GM18861 (cell line): Measurements from ENCODE around the gene CDC42EP5.
"Not testable (repeated sequence)": the region's sequence is repeated elsewhere in the genome, so short reads cannot be mapped to it uniquely, and the experiment has no call there.

ENCODE experiments used
- ATAC-seq: cut with Tn5 transposase; IDR thresholded peaks from one replicate; pipeline ENCODE4 v1.9.1; 2021; ENCODE audit not compliant: unreplicated experiment

CDC42EP5 gene

DNA sequence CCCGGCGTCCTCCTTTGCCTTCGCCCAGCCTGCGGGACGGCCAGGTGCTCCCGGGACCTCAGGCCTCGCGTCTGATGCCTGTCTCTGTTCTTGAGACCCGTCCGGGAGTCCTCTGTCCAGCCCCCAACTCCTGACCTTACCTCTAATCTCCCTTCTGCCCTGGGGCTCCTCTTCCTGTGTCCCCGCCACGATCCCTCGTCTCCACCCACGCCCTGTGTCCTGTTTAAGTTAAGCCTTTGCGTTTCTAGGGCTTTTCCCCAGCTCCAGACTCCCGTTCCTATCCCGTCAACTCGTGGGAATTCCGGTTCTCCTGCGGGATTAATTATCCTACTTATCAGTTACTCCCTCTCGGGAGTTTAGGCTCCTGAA, 23.4 kb downstream of the CDC42EP5 start:
- no peak for ATAC-seq

DNA sequence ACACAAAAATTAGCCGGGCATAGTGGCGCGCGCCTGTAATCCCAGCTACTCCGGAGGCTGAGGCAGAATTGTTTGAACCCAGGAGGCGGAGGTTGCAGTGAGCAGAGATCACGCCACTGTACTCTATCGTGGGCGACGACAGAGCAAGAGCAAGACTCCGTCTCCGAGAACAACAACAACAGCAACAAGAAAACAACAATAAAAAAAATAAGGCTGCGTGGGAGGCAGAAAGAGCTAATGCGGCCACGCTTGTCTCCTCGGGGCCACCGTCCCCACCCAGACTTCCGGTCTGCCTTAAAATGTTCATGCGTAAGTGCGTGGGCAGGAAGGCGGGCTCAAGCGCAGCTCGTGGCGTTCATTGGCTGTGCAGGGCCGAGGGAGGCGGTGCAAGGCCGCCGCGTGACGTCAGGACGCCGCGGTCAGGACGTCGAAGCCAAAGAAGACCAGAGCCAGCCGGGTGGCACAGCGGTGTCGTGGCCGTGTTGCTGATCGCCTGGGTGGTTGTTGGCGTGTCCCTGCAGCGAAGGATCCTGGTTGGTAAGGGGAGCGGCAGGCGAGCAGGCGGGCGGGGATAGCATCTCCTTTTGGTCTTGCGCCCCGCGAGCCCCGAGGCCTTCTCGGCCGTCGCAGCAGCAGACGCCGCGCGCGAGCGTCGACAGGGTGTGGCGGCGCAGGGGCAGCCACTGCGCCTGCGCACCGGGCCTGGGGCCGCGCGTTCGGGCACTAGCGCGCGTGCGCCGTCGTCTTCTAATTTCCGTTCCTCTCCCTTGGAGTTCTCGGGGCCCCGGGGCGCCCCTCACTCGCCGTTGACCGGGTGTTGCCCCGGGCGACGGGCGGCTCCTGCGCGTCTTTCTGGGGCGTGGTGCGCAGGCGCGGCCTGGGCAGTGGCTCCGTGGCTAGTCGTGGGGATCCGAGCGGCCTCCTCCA, 24.1 kb downstream of the CDC42EP5 start, which contains the start of gene LENG8:
LENG8 (plus strand) TSS at position 426 of the 927 bp plus-strand sequence. CDS start 2,146 bp downstream, outside the sequence.
- ATAC-seq = peak; percentile 78

DNA sequence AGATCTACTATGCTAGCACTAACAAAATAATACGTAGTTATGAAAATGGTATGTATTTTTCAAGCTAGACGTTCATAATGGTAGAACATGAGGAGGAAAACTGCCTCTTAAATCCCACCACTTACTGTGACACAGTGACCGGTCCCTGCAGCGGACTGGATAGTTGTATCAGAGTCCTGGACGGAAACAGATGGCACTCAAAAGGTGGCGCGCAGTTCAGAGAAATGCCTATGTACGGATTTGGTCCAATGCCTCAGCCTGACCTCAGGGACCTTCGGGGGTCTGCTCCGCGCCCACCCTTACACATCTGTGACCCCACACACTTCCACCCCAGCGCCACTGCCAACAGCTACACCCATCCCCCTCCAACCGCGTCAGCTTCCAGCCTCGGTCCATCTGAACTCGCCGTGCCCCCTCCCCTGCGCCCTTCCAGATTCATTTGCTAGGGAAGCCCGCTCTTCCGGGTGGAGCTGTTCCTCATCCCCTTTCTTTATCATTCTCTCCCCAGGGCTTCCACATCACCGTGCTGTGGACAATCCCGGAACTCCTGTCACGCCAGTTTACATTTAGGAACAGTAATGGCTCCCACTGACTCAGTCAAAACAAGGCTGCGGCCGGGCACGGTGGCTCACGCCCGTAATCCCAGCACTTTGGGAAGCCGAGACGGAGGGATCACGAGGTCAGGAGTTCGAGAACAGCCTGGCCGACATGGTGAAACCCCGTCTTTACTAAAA, 24.9 kb downstream of the CDC42EP5 start:
- no peak for ATAC-seq

DNA sequence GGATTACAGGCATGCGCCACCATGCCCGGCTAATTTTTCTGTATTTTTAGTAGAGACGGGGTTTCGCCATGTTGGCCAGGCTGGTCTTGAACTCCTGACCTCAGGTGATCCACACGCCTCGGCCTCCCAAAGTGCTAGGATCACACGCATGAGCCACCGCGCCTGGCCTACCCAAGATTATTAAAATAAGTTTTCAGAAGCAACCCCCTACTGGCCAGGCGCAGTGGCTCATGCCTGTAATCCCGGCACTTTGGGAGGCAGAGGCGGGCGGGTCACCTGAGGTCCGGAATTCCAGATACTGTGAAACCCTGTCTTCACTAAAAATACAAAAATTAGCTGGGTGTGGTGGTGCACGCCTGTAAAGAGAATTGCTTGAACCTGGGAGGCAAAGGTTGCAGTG, 26.7 kb downstream of the CDC42EP5 start:
- not testable (repeated sequence) for ATAC-seq

DNA sequence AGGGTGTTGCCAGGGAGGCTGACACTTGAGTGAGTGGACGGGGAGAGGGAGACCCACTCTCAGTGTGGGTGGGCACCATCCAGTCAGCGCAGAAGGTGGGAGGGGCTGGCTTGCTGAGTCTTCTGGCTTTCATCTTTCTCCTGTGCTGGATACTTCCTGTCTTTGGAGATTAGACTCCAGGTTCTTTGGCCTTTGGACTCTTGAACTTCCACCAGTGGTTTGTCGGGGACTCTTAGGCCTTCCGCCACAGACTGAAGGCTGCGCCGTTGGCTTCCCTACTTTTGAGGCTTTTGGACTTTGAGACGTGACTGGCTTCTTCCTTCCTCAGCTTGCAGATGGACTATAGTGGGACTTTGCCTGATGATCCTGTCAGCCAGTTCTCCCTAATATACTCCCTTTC, 28.4 kb downstream of the CDC42EP5 start:
- ATAC-seq = no peak

DNA sequence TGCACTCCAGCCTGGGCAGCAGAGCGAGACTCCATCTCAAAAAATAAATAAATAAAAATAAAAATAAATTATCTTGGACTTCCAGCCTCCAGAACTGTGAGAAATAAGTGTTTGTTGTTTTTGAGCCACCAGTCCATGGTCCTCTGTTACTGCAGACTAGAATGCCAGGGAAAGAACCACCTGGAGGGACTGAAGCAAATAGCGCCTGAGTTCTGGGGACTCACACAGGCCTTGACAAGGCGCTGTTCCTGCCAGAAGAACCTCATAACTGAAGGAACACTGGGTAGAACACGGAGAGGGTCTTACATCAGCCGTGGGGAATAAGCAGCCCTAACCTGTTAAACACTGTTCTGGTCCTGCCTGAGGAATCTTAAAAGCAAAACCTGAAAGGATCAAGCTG, 32.5 kb downstream of the CDC42EP5 start:
- no peak for ATAC-seq

DNA sequence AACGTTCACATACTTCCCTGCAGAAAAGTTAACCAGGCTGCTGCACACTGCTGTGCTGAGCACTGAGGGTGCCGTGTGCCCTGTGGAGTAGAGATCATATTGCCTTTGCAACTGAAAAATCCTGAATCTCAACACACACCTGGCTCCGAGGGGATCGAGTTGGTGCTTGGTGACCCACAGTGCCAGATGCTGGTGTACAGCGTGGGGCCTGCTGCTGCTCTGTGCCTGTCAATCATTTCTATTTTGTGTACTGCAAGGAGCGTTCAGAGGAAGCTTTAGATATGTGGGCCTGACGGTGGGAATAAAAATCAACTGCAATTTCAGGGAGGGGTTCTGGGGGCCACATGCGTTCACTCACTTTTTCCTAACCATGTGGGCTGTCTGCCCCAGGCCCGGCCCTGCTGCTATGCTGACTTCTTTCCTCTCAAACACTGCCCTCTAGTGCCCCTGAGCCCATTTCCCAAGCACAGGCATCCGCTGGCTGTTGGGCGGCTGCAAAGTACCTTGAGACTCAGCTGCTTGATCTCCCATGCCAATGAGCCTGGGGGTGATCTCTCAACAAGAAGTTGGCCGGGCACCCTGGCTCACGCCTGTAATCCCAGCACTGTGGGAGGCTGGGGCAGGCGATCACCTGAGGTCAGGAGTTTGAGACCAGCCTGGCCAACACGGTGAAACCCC, 33.8 kb downstream of the CDC42EP5 start:
- no peak for ATAC-seq

DNA sequence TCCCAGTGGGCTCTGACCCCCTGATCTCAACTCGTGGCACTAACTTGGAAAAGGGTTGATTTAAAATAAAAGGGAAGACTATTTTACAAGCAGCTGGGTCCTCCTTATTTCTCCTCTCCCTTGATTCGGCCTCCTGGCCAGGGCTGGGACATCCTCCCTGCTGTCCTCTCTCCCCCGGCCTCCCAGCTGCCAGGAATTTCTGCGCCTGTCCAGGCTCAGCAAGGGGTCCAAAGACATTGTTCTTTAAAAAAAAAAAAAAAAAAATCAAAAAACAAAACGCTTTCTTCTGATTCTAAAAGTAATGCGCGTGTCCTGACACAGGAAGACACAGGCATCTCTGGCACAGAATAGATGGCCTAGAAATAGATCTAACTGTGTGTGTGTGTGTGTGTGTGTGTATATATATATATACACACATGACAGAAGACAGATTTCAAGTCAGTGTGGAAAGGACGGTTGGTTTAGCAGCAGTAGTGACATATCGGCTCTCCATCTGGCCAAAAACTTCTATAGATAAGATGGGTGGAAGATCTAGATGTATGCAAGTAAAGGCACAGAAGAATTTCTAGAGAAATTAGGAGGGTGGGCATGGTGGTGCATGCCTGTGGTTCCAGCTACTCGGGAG, 36.4 kb downstream of the CDC42EP5 start:
- no peak for ATAC-seq

DNA sequence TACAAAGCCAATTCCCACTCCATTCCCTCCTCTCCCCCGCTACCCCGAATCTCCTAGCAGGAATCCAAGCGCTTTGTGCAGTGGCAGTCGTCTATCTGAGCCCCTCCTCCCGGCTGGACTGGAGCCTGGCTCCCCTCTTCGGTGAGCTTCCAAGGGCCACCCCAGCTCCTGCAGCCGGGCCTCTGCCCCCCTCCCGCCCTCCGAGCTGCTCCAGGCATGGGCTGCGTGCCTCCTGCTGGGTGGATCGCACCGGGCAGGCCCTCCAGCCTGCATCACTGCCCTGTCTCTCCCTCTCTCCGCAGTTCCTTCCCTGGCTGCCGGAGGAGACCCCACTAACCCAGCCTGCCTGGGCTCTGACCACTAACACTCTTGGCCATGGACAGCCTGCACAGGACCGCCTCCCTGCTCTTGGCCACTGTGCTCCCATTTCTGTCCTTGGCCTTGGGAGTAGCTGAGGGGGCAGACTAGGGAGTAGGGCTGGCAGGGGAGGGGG, 37.0 kb downstream of the CDC42EP5 start:
- ATAC-seq = no peak

DNA sequence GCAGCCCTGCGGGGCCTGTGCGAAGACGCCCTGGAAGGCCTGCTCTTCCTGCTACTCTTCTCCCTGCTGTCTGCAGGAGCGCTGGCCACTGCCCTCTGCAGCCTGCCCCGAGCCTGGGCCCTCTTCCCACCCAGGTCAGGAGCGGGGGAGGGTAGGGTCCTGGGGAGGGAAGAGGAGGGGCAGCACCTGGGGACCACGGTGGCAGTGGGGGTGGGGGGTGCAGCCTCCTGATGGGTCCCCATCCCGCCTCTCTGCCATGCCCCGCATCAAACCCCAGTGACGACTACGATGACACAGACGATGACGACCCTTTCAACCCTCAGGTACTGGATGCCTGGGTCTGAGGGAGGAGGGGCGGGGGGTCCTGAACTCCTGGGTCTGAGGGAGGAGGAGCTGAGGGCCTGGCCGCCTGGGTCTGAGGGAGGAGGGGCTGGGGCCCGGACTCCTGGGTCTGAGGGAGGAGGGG, 37.5 kb downstream of the CDC42EP5 start:
- ATAC-seq = no peak

DNA sequence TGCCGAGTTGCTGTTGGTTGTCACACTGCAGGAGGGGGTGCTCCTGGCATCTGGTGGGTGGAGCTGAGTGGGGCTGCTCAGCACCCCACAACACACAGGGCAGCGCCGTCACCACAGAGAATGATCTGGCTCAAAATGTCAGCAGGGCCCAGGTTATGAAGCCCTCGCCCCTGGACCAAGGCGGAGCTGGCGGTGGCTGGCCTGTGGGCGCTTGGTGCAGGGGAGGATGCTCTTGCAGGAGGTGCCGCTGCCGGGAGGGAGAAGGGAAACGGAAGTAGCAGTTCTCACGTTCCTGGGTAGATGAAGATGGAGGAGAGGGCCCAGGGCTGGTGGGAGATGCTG, 38.3 kb downstream of the CDC42EP5 start:
- no peak for ATAC-seq

DNA sequence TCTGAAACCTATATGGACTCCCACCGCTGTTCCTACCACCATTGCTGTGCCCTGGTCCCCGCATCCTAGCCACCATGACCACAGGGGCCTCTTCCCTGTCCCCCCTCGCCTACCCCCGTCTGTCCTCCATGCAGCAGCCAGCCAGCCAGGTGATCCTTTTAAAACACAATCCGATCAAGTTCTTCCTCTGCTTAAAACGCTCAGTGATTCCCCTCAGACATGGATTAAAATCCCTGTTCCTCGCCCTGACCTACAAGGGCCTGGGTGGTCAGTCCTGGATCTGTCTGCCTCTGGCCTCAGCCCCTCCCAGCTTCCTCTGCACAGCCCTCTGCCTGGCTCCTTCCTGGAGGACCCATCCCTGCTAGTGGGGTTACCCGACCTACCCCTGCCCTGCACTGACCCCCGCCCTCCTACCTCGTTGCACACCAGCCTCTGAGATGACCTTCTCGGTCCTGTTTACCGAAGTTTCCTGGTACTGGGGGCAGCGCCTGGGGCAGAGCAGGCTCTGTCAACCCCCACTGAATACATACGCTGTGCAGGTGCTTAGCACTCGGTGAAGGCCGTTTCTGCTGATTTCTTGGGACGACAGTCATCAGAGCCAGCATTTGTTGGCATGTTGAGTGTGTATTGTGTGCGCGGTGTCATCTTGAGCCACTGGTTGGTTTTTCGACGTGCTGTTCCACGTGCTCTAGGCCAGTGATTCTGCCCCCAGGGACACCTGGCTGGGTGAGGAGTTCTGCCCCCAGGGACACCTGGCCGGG, 38.8 kb downstream of the CDC42EP5 start:
- ATAC-seq = no peak

DNA sequence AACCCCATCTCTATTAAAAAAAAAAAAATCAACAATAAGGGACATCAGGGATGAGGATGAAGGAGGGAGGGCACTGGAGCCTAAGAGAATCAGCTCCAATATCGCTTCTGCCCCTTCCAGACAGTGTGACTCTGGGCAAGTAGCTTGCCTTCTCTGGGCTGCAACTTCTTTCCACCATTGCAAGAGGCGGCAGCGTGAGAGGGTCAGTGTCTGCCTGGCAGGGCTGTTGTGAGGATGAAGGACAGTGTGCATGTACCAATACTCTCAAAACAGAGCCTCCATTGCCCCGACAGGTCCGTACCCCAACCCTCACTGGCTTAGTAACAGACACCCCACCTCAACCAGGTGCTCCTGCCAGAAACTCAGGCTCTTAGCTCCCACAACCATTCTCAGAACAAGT, 39.4 kb downstream of the CDC42EP5 start:
- ATAC-seq = no peak

DNA sequence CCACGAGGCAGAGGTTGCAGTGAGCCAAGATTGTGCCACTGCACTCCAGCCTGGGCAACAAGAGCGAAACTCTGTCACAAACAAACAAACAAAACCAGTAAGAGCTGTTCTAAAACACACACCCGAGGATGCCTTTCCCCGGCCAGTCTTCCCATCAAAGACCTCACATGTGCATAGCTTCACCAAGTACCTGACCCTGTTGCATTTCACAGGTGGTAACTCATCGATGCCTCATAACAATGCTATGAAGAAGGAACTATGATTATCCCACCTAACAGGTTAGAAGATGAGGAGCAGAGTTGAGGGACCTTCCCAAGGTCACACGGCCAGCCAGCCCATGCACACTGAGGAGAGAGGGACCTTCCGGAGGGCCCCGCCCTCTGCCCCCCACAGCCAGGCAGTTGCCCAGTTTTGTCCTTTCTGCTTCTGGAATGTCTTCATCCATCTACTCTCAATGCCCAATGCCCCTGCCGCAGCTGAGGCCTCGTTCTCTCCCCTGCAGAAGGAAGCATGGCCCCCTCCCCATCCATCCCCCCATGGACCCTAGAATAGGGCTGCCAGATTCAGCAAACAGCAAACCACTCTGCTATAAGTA, 40.9 kb downstream of the CDC42EP5 start:
- ATAC-seq = no peak

DNA sequence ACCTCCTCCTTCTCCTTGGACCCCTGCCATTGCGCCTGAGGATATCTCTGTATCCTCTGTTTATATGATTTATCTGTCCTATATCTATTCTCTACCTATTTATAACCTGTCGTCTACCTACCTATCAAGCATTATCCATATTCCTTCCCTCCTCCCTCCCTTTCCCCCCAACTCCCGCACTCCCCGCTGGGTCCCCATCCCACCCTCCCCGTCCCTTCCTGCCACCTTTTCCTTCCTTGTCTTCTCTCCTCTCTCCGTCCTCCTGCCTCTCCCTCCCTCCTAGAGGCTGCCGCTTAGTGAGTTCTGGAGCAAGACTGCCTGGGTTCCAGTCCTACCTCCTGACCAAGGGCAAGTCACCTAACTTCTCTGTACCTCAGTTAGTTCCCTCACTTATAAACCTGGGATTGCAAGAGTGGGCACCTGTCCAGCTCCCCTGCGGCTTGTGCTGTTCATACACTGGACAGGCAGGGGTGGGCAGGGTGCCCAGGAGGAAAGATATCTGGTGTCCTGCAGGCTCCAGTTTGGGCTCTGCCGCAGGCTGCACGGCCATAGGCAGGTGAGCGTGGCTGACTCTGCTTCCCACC, 41.7 kb downstream of the CDC42EP5 start:
- no peak for ATAC-seq

DNA sequence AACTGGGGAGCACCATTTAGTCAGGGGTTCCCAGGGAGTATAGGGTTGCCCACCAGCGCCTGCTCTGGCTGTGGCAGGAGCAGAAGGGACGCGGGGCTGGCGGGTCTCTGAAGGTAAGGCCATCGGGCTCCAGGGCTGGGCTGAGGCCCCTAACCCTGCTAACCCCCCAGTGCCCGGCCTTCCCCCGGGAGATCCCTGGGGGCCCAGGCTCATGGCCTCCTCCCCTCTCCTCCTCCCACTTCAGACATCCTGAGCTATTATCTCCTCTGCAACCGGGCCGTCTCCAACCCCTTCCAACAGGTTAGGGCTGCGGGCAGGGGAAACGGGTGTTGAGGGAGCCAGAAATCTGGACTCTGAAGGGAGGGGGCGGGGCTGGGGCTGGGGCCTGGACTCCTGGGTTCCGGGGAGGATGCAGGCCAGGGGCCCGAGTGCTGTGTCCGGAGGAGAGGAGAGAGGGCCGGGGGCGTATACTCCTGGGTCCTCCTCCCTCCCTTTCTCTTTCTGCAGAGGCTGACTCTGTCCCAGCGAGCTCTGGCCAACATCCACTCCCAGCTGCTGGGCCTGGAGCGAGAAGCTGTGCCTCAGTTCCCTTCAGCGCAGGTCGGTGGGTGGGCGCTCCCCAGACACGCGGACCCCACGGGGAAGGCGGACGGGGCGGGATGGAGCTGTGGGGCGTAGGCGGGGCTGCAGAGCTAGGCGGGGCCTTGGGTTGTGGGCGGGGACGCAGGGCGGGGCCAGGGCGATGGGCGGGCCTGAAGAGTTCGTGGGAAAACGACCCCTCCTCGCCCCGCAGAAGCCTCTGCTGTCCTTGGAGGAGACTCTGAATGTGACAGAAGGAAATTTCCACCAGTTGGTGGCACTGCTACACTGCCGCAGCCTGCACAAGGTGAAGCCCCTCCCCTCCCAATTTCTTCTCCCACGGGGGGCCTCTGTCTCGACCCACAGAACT, 42.5 kb downstream of the CDC42EP5 start:
- no peak for ATAC-seq

DNA sequence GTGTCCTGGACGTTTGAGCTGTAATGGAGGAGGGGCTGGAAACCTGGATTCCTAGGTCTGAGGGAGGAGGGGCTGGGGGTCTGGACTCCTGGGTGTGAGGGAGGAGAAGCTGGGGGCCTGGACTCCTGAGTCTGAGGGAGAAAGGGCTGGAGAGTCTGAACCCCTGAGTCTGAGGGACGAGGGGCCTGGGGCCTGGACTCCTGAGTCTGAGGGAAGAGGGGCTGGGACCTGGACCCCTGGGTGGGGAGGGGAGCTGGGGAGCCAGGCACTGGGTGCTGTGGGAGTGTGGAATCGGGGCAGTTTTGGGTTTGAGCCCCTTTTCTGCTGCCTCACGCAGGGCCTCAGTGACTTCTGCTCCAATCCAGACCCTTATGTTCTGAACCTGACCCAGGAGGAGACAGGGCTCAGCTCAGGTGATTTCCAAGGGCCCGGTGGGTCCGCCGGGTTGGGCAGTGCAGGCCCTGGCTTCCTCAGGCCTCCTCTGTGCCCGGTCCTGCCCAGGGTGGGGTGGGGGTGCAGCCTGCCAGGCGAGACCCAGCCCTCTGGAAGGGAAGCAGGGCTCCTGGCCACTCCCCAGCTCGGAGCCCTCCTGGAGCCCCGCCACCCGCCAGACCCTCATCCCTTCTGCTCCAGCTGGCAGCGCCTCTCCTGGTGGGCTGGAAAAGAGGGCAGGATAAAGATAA, 43.4 kb downstream of the CDC42EP5 start:
- ATAC-seq = no peak

DNA sequence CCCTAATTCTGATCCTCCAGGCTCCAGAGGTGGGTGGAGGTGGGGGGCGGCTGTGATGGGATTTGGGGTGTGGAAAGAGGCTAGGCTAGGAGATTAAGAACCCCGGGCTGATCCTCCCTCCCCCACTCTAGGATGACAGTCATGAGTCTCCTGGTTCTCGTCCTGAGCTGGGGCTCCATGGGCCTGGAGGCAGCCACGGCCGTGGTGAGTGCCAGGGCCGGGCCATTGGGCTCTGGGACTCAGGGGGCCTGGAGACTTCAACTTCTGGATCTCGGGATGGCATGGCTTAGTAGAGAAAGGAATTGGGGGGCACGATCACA, 44.0 kb downstream of the CDC42EP5 start:
- no peak for ATAC-seq
